GM19452 (cell line): ENCODE data around the gene CTDNEP1.

Experiments
- ATAC-seq: cut with Tn5 transposase; IDR thresholded peaks from one replicate; pipeline ENCODE4 v1.9.1; 2021; ENCODE audit not compliant: unreplicated experiment

The CTDNEP1 gene

DNA sequence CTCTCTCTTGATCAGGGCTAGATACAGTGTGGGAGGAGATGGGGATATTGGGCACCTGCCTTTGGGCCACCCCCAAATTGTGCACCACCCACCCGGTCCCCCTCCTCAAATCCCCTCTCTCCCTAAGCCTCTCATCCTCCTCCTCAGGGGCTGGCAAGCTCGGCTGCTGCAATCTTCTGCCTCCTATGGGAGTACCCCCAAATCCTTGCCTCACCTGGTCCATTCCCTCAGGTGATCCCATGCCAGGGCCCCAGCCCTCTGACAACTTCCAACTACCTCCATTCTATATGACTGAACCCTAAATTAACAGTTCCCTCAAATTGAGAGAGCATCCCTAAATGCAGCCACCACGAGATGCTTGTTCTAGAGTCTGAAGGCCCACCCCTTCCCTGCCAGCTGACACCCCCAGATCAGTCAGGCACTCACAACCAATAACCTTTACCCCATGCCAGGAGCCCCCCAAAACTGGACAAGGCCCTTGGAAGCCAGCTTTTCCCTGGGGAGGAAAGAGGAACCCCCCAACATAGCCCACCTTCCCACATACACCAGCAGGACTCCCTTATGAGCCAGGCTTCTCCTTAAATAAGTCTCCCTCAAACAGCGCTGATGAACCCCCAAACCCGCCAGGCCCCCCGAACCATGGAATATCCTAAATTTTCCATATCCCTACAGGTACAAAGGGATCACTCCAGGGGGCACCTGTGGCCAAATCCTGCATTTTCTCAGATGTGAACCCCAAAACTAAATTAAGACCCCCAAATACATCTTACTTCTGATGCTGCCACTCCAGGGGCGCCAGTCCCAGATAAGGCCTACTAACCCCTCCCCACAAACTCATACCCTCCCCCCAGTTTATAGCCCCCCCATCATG lies 35.1 kb downstream of the CTDNEP1 start:
- ATAC-seq, result no peak

DNA sequence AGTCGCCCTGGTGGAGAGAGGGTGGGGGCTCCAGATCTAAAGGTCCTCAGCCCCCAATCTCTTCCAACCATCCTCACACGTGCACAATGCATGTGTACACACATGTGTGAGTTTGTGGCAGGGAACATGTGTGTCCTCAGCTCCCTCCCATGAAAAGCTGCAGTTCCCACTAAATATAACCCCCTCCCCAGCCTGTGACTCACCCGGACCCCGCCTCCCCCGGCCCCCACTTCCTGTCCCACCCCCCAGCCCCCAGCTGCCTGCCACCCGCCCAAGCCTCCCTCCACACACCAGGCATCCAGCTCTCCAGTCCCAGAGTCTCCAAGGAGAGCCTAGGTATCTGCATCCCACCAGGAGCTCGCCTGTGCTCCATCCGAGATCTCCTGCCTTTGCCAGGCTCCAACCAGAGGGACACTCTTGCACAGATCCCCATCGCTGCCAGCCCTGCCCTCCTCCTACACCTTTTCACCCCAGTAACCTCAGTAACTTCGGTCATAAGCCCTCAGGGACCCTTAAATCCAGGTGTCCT lies 35.8 kb downstream of the CTDNEP1 start:
- ATAC-seq, result no peak

DNA sequence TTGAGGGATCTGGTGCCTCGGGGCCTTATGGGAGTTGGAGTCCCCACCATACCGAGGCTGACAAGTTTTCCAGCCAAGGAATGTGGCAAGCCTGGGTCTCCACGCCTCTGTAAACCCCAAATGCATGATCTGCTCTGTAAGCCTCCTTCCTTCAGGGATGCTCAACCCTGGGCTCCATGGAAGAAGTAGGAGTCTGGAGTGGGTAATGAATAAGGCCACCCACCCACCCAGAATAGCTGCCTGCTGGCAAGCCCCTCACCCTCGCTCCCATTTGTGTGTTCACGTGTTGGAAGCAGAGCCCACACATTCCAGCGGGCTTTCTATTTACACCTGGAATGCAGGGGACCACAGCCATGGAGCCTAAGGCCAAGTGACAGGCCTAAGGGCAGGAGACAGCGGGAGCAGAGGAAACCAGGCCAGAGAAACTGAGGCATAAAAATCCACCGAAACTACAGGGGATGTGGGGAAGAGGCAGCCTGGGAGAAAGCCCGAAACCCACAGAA lies 36.3 kb downstream of the CTDNEP1 start:
- no peak for ATAC-seq

DNA sequence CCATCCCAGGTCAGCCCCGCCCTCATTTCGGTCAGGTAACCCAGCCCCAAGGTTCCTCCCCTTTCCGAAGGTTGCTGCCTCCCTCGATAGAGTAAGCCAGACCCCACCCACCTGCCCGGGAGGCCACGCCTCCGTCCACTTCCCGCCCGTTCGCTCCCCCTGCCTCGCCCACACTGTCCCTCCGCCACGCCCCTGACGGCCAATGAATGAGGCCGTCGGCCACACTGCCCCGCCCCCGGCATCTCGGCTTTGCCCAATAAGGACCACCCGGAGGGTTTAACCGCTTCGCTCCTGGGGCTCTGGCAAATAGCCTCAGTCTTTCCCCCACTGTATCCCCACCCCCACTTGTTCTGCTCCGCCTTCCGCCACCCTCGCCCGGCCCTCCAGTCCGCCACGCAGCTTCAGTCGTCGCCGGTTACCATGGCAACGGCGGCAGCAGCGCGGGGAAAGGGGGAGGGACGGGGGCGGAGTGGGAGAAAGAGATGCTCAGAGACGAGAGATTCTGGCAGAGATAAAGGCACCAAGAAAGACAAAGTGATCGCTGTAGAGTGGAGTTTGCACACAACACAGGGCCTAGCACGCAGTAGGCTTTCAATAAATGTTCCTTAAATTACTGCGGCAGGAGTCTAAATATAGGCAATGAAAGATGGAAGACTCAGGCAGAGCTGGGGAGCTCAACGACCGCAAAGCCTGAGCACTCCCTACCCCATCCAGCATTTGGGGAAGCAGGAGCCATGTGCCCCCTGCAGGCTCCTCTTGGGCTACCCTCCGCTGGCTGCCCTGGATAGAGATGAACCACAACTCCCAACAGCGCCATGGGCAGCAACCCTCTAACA lies 37.0 kb downstream of the CTDNEP1 start:
- ATAC-seq, result peak; percentile 73

DNA sequence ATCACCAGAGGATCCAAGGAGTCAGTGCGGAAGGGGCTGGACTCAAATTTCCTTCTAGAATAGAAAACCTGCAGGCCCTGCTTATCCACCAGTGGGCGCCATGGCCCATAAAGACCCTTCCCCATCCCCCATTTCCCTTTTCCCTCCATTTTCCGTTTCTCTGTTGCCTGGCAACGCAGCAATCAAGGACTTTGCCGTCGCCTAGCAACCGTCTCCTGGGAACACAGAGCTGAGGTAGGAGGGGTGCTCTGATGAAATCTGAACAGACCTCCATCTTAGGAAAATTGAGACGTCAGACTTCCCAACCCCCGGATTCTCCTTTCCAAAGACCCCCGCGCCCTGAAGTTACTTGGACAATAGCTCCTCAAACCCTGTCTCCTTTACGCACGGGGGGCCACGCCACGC lies 37.6 kb downstream of the CTDNEP1 start:
- no peak for ATAC-seq

DNA sequence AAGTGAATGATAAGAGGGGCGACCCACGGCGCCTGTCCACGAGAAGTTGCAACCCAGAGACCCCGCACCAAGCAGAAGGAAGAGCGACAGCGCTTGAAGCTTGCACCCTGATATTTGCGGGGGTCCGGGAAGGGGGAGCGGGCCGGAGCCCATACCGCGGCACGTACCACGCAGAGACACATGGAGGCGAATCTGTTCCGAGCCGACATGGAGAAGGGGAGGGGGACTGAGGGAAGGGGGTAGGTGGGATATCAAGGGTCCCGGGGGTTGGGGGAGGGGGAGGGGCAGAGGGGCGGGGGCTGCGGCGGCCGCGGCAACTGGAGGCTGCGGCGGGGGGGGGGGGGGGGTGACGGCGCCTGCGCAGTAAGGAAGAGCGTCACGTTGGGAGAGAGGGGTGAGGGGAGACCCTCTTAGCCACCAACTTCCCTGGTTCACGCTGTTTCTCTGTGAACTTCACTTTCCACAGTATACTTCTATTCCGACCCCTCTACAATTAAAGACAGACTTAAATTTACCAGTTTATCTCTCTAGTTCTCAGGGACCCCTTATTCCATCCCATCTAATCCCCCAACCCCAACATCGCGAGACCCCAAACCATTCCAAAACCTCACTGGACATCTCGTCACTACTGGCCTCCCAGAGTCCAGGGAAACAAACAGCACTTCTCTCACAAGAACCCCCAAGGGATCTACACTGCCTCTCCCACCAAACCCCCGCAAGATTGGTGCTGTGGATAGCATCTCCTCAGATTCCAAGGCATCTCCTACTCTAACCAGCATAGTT lies 39.9 kb downstream of the CTDNEP1 start:
- no peak for ATAC-seq

DNA sequence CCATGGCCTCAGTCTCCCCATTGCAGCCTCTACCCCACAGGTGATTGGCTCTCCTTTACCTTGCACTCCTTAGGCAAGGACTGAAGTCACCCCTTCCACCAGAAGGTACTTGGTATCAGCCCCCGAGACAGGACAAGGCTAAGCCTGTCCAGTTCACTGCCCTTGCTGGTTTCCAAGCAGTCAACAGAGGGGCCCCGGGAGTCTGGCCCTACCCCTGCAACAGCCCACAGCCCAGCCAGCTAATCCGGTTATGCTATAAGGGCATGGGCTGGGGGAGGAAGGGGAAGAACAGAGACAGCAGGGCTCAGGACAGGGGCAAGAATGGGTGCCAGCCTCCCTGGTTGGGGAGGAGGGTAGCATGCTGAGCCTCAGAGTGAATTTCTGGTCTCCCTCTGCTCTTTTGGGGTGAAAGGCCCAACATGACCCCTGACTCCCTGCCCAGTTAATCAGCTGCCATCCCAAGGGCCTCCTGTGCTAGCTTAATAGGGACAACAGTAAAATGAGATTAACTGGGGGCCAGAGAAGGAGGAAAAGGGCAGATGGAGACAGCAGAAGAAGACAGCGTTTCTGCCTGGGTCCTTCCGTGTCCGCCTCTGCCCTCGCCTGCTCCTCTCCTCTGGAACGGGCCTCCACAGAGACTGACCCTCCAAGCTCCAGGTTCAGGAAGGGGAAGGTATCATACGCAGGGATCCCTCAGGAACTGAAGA lies 42.6 kb downstream of the CTDNEP1 start:
- no peak for ATAC-seq

DNA sequence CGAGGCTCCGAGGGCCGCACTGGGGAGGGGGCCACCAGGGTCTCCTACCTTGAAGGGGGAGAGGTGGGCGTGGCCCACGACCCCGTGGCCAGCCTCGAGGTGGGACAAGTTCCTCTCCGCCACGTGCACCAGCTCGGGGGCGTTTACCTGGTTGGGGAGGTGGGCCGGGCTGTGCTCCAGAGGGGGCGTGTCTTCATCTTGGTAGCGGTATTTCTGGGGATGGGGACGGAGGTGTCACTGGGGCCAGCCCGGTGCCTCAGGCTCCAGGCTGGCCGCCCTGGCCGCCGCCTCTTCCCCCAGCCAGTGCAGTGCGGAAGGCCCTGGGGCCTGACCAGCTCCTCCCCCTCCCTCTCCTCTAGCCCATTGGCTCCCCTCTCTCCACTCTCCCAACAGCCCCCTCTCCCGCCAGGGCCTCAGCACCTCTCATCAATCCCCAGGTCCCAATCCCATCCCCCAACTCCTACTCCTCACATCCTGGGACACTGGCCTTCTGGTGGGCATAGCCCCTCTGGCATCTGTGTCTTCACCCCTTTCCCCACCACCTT lies 43.4 kb downstream of the CTDNEP1 start:
- ATAC-seq, result no peak

DNA sequence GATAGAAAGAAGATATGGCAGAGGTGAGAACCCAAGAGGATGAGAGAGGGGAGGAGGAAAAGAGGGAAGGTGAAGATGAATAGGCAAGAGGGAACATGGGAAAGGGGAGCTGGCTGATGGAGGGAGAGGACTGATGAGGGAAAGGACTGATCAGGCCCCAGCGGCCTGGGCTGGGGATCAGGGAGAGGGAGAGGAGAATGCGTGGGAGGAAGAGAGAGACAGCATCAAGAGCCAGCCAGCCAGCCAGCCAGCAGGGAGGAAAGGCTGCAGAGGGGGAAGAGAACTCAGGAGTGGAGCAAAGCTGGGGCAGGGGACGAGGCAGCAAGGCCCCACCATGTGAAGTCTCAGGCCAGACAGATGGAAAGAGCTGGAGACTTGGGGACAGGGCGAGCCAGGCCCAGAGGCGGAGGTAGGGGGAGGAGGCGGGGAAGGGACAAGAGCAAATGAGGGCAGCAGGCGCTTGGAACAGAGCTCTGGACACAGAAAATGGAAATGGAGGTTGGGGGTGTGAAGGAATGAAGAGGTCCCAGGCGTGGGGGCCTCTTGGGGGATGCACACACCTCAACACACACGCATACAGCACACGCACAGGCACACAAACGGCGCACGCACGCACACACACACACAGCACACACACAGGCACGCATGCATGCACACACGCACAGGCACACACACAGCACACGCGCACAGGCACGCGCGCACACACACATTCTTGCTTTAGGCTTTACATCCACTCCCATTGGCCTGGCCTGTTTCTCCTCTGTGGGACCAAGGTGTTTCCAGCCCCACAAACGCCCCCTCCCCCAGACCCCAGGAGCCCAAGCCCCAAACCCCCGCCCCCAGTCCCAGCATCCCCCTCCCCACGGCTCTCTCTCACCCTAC lies 44.2 kb downstream of the CTDNEP1 start:
- ATAC-seq, result no peak

DNA sequence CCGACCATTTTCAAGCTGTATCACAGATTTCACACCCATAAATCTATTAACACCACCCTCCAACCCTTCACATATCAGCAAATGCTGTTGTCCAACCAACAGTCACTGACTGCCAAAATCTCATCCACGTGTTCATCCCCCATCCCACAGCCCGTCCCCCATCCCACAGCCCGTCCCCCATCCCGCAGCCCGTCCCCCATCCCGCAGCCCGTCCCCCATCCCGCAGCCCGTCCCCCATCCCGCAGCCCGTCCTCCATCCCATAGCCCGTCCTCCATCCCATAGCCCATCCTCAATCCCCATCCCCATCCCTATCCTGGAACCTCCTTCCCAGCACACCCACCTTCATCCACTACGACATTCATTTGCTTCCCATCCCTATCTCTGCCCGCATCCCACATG lies 46.0 kb downstream of the CTDNEP1 start:
- ATAC-seq, result no peak

DNA sequence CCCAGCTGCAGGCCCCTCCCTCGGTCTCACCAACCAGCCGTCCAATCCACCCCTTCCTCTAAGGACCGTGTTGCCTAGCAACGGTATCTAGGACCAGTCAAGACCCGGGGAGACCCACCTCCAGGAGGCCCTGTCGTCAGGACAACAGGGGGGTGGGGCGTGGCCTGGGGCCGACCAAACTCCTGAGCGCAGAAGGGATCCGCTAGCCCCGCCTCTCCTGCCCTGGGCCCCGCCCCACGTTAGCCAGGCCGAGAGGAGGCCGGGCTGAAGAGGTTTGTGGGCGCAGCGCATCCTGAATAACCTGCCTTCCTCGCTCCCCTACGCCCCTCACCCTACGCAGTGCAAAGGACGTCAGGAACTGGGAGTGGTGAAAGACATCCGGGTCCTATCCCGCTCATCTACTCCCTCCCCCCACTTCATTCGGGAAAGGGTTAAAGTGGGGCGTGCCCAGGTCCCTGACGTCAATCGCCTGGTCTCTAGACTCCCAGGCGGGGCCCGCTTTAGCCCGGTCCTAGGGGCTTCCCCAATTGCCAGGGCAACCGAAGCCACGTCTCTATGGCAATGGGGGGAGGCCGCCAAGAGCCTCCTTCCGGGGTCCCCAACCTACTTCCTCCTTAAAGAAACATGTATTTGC lies 46.6 kb downstream of the CTDNEP1 start:
- ATAC-seq, result peak; percentile 80

DNA sequence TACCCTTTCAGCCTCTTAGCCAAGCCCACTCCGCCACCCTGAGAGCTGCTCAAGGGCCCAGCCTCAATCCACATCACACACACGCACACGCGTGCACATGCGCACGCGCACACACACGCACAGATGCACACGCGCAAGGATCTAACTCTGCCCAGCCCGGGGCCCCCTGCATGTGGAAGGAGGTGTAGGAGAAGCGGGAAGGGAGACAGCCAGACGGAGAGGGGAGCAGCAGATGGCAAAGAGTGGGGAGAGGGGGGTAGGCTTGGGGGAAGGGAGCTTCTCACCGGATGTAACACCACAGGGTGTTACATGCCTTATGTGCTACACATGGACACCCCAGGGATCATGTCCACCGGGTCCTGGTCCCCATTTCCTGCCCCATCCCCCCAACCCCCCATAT lies 47.2 kb downstream of the CTDNEP1 start:
- no peak for ATAC-seq

DNA sequence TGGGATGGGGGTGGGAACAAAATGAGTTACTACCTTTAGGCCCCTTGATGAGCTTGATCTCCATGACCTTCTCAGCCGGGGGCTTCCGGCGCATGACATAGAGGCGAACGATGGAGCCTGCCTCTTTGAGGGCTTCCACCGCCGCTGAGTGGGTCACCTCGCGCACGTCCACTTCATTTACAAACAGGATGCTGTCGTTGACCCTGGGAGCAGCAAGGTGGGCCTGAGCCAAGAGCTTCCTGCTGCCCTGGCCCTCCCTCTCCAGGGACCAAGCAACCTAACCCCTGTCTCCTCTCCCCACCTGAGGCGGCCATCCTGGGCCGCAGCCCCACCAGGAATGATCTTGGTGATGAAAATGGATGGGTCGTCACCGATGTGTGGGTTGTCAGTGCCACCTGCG lies 48.1 kb downstream of the CTDNEP1 start:
- no peak for ATAC-seq

DNA sequence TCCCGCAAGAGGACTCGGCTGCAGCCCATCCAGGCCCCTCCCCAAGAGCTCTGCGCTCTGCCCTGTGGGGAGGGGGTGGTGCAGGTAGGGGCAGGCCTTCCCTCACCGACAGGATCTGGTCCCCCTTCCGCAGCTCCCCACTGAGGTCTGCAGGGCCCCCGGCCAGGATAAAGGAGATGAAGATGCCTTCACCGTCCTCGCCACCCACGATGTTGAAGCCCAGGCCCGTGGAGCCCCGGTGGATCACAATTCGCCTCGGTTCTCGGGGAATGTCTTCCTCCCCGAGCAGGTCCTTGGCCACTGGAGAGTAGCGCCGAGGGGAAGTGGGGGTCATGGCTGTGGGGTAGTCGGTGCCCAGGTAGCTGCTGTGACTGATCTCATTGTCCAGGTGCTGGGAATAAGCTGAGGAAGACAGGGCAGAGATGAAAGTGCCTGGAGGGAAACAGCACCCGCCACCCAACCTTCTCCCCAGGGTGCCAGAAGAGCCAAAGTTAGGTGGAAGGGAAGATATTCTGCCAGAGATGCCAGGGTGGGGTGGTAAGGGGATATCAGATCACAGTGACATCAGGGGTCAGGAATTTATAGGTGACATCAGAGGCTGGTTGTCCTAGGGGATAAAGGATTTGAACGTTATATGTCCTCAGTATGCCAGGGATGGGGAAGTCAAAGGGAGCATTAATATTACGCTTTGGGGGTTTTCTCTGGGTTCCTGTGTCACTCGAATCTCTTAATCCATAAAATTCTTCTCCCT lies 54.7 kb downstream of the CTDNEP1 start:
- no peak for ATAC-seq

DNA sequence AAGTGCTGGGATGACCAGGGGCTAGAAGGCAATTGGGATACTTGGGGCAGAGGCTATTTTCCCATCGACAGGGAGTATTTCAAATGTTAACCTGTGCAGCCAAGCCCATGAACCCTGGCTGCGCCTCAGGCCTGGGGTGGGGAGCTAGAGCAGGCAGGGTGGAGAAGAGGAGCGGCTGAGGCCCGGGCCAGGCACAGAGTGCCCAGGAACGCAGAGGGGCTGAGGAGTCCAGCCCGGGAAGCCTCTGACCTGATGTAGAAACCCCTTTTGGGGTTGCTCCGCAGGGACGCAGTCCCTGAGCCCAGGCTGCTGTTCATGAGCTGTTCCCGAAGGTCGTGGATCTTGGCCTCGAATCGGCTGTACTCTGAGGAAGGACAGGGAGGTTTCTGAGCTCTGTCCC lies 55.6 kb downstream of the CTDNEP1 start:
- ATAC-seq, result no peak
